GM03348 (cell line): ENCODE data around the gene ARHGEF19.
A peak's percentile ranks its signal among the peaks of the same experiment; 100 is the strongest.
"Not testable (repeated sequence)": the region's sequence is repeated elsewhere in the genome, so short reads cannot be mapped to it uniquely, and the experiment has no call there.

ENCODE experiments used
- DNase-seq: peaks from one replicate; pipeline ENCODE4 v3.0.0; 2012; ENCODE audit warnings: low spot score

ARHGEF19 gene

GRCh38 chr1:16243936-16244649, 31.6 kb upstream of the ARHGEF19 start:
- DNase-seq = peak; percentile 85

GRCh38 chr1:16243215-16243610, 30.8 kb upstream of the ARHGEF19 start:
- DNase-seq = no peak

- DNase-seq = no peak
Measured at GRCh38 chr1:16242556-16243214, 30.2 kb upstream of the ARHGEF19 start.

GRCh38 chr1:16241221-16241708, 28.8 kb upstream of the ARHGEF19 start:
- no peak for DNase-seq

- DNase-seq = no peak
Measured at GRCh38 chr1:16239972-16240491, 27.6 kb upstream of the ARHGEF19 start.

- DNase-seq = no peak
Measured at GRCh38 chr1:16237343-16237830, 24.9 kb upstream of the ARHGEF19 start.

GRCh38 chr1:16236511-16237342, 24.3 kb upstream of the ARHGEF19 start, which contains the start of gene CPLANE2:
CPLANE2 (minus strand) TSS chr1:16237183; CDS start chr1:16236742, 441 bp downstream.
- DNase-seq = peak; percentile 97

GRCh38 chr1:16235944-16236510, 23.6 kb upstream of the ARHGEF19 start:
- DNase-seq = peak; percentile 50

GRCh38 chr1:16235347-16235746, 22.9 kb upstream of the ARHGEF19 start:
- no peak for DNase-seq

- DNase-seq = no peak
Measured at GRCh38 chr1:16233431-16233830, 21.0 kb upstream of the ARHGEF19 start.

GRCh38 chr1:16232316-16232710, 19.9 kb upstream of the ARHGEF19 start:
- DNase-seq = no peak

GRCh38 chr1:16231331-16232315, 19.2 kb upstream of the ARHGEF19 start:
- DNase-seq = no peak

- DNase-seq = no peak
Measured at GRCh38 chr1:16230744-16231143, 18.3 kb upstream of the ARHGEF19 start.

- no peak for DNase-seq
Measured at GRCh38 chr1:16229976-16230740, 17.7 kb upstream of the ARHGEF19 start.

GRCh38 chr1:16226490-16227179, 14.2 kb upstream of the ARHGEF19 start:
- no peak for DNase-seq

GRCh38 chr1:16226129-16226489, 13.7 kb upstream of the ARHGEF19 start:
- DNase-seq = no peak

- no peak for DNase-seq
Measured at GRCh38 chr1:16224472-16224871, 12.0 kb upstream of the ARHGEF19 start.

- not testable (repeated sequence) for DNase-seq
Measured at GRCh38 chr1:16222716-16223115, 10.3 kb upstream of the ARHGEF19 start.

GRCh38 chr1:16221499-16221898, 9.0 kb upstream of the ARHGEF19 start:
- no peak for DNase-seq
